PFSK-1 (cell line): ENCODE measurements around the gene MRPL16.

Source experiments
- FOXP2 ChIP-seq: optimal IDR thresholded peaks from 2 replicates; pipeline ENCODE3; 2011; ENCODE audit warnings: borderline replicate concordance, control low read depth, inconsistent platforms; ENCODE audit not compliant: insufficient read depth; ENCODE audit errors: extremely low read length, extremely low read depth
- POLR2AphosphoS5 ChIP-seq: IDR thresholded peaks from 2 replicates; pipeline ENCODE4 v1.6.1; 2012; ENCODE audit warnings: low read depth, mild to moderate bottlenecking, control low read depth, low read length, moderate library complexity
- SIN3A ChIP-seq: IDR thresholded peaks from 2 replicates; pipeline ENCODE4 v1.6.1; 2012; ENCODE audit warnings: mild to moderate bottlenecking, low read length, moderate library complexity, borderline replicate concordance; ENCODE audit not compliant: insufficient read depth
- TAF1 ChIP-seq: IDR thresholded peaks from 2 replicates; pipeline ENCODE4 v1.6.1; 2012; ENCODE audit warnings: low read length, control low read depth, borderline replicate concordance; ENCODE audit not compliant: insufficient read depth
- TF ChIP-seq, protein P1 (sequence below), 2 experiments: IDR thresholded peaks; 2 replicates each; pipeline versions ENCODE4 v1.6.1 to v1.8.0; 2011 to 2012; ENCODE audit warnings: low read depth in 2 of 2, low read length in 2 of 2, control low read depth in 1 of 2, inconsistent platforms in 1 of 2, mild to moderate bottlenecking in 1 of 2, moderate library complexity in 1 of 2; ENCODE audit not compliant: insufficient read depth in 1 of 2

MRPL16 gene

DNA sequence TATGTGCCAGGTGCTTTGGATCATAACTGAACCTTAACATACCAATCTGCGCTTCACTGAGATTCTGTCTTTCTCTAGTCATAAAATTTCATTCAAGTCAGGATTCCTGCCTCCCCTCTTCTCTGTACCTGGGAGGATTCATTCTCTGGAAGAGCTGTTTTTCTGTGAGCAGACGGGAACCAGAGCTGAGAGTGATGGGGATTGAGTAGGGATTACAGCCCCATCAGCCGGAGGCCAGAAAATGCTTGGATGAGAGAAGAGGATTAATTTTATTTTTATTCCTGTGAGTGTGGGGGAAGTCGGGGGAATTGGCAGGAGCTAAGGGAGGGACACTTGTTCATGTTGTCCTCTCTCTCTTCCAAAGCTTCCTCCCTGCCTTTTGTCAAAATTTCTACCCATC is 50.7 kb downstream of the MRPL16 start:
- TF ChIP-seq SIN3A (no peak), FOXP2 (no peak), POLR2AphosphoS5 (no peak), TAF1 (no peak)
- TF ChIP-seq, protein P1, sequence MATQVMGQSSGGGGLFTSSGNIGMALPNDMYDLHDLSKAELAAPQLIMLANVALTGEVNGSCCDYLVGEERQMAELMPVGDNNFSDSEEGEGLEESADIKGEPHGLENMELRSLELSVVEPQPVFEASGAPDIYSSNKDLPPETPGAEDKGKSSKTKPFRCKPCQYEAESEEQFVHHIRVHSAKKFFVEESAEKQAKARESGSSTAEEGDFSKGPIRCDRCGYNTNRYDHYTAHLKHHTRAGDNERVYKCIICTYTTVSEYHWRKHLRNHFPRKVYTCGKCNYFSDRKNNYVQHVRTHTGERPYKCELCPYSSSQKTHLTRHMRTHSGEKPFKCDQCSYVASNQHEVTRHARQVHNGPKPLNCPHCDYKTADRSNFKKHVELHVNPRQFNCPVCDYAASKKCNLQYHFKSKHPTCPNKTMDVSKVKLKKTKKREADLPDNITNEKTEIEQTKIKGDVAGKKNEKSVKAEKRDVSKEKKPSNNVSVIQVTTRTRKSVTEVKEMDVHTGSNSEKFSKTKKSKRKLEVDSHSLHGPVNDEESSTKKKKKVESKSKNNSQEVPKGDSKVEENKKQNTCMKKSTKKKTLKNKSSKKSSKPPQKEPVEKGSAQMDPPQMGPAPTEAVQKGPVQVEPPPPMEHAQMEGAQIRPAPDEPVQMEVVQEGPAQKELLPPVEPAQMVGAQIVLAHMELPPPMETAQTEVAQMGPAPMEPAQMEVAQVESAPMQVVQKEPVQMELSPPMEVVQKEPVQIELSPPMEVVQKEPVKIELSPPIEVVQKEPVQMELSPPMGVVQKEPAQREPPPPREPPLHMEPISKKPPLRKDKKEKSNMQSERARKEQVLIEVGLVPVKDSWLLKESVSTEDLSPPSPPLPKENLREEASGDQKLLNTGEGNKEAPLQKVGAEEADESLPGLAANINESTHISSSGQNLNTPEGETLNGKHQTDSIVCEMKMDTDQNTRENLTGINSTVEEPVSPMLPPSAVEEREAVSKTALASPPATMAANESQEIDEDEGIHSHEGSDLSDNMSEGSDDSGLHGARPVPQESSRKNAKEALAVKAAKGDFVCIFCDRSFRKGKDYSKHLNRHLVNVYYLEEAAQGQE (IDR thresholded peaks at IDR 0.05; ENCODE audit: insufficient read depth in 1 of 2, low read depth in 2 of 2, low read length in 2 of 2), result no peak

DNA sequence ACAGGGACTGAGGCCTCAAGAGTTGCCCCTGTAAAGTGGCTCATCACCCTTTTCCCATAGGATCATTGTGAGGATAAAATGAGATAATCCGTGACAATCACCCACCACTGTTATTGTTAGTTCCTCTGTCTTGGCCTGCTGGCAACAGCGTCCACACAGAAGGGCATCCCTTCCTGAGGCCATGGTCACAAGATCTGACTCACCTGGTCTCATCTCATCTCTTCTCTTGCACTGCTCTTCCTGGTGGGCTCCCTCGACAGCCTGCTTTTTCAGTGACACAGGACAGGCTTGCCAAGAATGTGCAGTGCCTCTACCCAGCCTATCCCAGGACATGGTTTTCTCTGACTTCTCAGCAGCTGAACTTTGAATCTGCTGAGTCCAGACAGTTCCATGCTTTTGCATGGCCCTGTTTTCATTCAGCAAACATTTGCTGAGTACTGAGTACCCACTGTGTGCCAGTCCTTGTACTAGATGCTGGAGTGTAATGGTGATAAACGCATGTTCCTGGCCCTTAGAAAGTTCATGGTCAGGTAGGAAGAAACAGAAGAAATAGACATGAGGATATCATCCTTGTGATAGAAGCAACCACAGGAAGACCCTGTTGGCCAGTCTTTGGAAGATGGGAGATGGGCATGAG is 52.1 kb downstream of the MRPL16 start:
- no peak for TF ChIP-seq POLR2AphosphoS5
- no peak for TF ChIP-seq SIN3A
- no peak for TF ChIP-seq FOXP2
- no peak for TF ChIP-seq TAF1
- TF ChIP-seq, protein P1 (IDR thresholded peaks at IDR 0.05; ENCODE audit: insufficient read depth in 1 of 2, low read depth in 2 of 2, low read length in 2 of 2), result no peak

DNA sequence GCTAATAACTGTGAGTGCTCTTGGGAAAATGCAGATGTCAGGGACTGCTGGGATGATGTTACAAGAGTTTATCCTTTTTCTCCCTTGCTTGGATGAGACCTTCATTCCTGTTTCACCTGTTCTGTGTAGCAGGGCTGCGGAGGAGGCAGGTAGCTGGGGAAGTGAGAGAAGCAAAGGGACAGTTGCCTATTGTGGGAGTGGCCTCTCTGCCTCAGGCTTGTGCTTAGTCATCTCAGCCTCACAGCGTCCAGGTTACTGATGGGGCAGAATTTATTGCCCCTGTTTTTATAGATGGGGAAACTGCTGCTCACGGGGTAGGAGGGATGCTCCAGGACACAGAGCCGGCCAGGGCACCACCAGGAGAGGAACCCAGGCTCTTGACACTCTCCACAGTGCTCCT is 53.7 kb downstream of the MRPL16 start:
- TF ChIP-seq FOXP2, result no peak
- no peak for TF ChIP-seq SIN3A
- no peak for TF ChIP-seq TAF1
- no peak for TF ChIP-seq POLR2AphosphoS5
- TF ChIP-seq, protein P1 (IDR thresholded peaks at IDR 0.05; ENCODE audit: insufficient read depth in 1 of 2, low read depth in 2 of 2, low read length in 2 of 2), result no peak

- TF ChIP-seq TAF1 (no peak), SIN3A (no peak), POLR2AphosphoS5 (no peak), FOXP2 (no peak)
- TF ChIP-seq, protein P1 (IDR thresholded peaks at IDR 0.05; ENCODE audit: insufficient read depth in 1 of 2, low read depth in 2 of 2, low read length in 2 of 2), result no peak
Observed at GRCh38 chr11:59756558-59756840, 54.1 kb downstream of the MRPL16 start.
